HL-60 (cell line): Measurements from ENCODE around the gene KRAS.

Experiments
- GABPA ChIP-seq: IDR thresholded peaks from 2 replicates; pipeline ENCODE4 v1.6.1; 2012; ENCODE audit warnings: low read depth
- POLR2AphosphoS5 ChIP-seq: IDR thresholded peaks from 2 replicates; pipeline ENCODE4 v1.6.1; 2012; ENCODE audit warnings: low read depth
- SPI1 ChIP-seq: IDR thresholded peaks from 2 replicates; pipeline ENCODE4 v1.6.1; 2012; ENCODE audit warnings: low read depth, mild to moderate bottlenecking, borderline replicate concordance
- TF ChIP-seq, protein P1 (sequence below): IDR thresholded peaks from one replicate; pipeline ENCODE4 v1.5.1; 2011; ENCODE audit warnings: low read length, control low read depth, inconsistent platforms; ENCODE audit not compliant: insufficient read depth
- TF ChIP-seq, protein P2 (sequence below): IDR thresholded peaks from 2 replicates; pipeline ENCODE4 v1.6.1; 2012; ENCODE audit warnings: low read depth; ENCODE audit not compliant: insufficient replicate concordance

DNA sequence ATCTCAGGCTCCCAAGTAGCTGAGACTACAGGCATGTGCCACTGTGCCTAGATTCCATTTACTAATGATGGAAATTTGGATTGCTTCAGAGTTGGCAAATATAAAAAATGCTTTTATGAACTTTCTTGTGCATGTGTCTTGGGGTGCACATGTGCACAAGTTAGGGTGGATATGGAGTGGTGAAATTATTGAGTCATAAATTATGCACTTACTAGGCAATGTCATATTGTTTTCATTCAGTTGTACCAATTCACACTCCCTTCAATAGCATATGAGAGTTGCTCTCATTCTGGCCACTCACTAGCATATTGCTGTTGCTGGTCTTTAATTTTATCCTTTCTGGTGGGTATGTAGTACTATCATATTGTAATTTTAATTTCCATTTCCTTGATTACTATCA lies 45.7 kb upstream of the KRAS start:
- TF ChIP-seq, protein P1, sequence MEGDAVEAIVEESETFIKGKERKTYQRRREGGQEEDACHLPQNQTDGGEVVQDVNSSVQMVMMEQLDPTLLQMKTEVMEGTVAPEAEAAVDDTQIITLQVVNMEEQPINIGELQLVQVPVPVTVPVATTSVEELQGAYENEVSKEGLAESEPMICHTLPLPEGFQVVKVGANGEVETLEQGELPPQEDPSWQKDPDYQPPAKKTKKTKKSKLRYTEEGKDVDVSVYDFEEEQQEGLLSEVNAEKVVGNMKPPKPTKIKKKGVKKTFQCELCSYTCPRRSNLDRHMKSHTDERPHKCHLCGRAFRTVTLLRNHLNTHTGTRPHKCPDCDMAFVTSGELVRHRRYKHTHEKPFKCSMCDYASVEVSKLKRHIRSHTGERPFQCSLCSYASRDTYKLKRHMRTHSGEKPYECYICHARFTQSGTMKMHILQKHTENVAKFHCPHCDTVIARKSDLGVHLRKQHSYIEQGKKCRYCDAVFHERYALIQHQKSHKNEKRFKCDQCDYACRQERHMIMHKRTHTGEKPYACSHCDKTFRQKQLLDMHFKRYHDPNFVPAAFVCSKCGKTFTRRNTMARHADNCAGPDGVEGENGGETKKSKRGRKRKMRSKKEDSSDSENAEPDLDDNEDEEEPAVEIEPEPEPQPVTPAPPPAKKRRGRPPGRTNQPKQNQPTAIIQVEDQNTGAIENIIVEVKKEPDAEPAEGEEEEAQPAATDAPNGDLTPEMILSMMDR: no peak
- TF ChIP-seq POLR2AphosphoS5 (no peak), GABPA (no peak), SPI1 (no peak)
- TF ChIP-seq, protein P2, sequence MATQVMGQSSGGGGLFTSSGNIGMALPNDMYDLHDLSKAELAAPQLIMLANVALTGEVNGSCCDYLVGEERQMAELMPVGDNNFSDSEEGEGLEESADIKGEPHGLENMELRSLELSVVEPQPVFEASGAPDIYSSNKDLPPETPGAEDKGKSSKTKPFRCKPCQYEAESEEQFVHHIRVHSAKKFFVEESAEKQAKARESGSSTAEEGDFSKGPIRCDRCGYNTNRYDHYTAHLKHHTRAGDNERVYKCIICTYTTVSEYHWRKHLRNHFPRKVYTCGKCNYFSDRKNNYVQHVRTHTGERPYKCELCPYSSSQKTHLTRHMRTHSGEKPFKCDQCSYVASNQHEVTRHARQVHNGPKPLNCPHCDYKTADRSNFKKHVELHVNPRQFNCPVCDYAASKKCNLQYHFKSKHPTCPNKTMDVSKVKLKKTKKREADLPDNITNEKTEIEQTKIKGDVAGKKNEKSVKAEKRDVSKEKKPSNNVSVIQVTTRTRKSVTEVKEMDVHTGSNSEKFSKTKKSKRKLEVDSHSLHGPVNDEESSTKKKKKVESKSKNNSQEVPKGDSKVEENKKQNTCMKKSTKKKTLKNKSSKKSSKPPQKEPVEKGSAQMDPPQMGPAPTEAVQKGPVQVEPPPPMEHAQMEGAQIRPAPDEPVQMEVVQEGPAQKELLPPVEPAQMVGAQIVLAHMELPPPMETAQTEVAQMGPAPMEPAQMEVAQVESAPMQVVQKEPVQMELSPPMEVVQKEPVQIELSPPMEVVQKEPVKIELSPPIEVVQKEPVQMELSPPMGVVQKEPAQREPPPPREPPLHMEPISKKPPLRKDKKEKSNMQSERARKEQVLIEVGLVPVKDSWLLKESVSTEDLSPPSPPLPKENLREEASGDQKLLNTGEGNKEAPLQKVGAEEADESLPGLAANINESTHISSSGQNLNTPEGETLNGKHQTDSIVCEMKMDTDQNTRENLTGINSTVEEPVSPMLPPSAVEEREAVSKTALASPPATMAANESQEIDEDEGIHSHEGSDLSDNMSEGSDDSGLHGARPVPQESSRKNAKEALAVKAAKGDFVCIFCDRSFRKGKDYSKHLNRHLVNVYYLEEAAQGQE: no peak
